GM18519 (cell line): ENCODE results near the gene CFAP251.
"Not testable (repeated sequence)": the region's sequence is repeated elsewhere in the genome, so short reads cannot be mapped to it uniquely, and the experiment has no call there.

Experiments used
- ATAC-seq: cut with Tn5 transposase; IDR thresholded peaks from one replicate; pipeline ENCODE4 v1.9.1; 2021; ENCODE audit warnings: mild to moderate bottlenecking, moderate library complexity; ENCODE audit not compliant: unreplicated experiment, low FRiP score

The CFAP251 gene

GRCh38 chr12:121899590-121899989, 18.8 kb upstream of the CFAP251 start:
- ATAC-seq = no peak

- ATAC-seq = no peak
Measured at GRCh38 chr12:121903202-121903601, 15.2 kb upstream of the CFAP251 start.

DNA sequence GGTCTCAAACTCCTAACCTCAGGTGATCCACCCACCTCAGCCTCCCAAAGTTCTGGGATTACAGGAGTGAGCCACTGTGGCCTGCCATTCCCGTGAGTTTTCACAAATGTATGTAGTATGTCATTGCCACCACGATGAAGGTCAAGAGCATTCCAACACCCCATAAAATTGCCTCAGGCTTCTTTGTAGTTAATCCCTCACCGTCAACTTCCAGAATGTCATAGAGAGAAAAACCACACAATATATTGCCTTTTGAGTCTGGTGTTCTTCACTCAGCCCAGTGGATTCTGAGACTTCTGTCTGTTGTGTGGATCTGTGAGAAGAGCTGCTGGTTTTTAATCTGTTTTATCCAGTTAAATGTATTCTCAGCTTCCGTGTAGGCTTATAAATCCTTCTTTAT, 12.6 kb upstream of the CFAP251 start:
- no peak for ATAC-seq

- ATAC-seq = no peak
Measured at GRCh38 chr12:121908702-121909101, 9.7 kb upstream of the CFAP251 start.

DNA sequence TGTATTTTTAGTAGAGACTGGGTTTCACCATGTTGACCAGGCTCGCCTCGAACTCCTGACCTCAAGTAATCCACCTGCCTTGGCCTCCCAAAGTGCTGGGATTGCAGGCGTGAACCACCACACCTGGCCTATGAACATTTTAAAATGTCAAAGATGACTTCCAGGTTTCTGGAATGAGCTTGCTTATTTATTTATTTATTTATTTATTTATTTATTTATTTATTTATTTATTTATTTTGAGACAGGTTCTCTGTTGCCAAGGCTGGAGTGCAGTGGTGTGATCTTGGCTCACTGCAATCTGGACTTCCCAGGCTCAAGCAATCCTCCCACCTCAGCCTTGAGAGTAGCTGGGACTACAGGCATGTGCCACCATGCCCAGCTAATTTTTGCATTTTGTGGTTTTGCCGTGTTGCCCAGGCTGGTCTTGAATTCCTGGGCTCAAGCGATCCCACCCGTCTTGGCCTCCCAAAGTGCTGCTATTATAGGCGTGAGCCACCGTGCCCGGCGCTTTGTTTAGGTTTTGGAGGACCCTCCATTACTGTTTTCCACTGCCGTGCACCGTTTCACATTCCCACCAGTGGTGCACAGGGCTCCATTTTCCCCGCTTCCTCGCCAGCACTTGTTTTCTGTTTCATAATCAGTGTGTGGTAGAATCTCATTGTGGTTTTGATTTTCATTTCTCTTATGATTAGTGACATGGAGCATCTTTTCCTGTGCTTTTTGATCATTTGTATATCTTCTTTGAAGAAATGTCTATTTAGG, 6.4 kb upstream of the CFAP251 start:
- ATAC-seq = no peak

- no peak for ATAC-seq
Measured at GRCh38 chr12:121915841-121916321, 2.5 kb upstream of the CFAP251 start.

GRCh38 chr12:121916719-121917118, 1.7 kb upstream of the CFAP251 start:
- no peak for ATAC-seq

DNA sequence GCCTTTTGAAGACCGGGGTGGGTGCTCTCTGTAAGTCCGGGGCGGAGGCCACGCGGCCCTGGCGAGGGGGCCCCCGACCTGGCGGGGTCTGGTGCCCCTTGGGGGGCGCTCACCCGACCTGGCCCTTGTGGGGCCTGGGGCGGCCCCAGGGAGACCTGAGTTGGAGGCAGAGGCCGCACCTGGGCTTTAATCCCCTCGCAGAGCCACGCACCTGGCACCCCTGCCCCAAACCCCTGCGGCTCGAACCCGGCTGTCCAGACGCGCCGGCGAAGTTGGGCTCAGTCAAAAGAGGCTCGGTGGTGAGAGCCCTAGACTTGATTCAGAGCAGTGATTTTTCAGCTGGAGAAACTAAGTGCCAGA, 267 bp downstream of the CFAP251 start:
- no peak for ATAC-seq

DNA sequence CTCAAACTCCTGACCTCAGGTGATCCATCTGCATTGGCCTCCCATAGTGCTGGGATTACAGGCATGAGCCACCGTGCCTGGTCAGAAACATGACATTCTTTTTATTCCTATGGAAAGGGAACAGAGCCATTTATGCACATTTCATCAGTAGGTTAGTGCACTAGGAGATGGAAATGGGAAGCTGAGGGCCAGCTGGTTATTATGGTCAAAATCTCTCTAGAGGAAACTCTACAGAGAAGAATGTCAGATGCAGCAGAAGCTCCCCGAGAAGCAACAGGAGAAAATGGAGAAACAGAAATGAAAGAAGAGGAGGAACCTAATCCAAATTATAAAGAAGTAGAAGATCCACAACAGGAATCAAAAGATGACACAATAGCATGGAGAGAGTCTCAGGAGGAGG, 2.7 kb downstream of the CFAP251 start:
- ATAC-seq = no peak

GRCh38 chr12:121925358-121925695, 6.9 kb downstream of the CFAP251 start:
- ATAC-seq = no peak

DNA sequence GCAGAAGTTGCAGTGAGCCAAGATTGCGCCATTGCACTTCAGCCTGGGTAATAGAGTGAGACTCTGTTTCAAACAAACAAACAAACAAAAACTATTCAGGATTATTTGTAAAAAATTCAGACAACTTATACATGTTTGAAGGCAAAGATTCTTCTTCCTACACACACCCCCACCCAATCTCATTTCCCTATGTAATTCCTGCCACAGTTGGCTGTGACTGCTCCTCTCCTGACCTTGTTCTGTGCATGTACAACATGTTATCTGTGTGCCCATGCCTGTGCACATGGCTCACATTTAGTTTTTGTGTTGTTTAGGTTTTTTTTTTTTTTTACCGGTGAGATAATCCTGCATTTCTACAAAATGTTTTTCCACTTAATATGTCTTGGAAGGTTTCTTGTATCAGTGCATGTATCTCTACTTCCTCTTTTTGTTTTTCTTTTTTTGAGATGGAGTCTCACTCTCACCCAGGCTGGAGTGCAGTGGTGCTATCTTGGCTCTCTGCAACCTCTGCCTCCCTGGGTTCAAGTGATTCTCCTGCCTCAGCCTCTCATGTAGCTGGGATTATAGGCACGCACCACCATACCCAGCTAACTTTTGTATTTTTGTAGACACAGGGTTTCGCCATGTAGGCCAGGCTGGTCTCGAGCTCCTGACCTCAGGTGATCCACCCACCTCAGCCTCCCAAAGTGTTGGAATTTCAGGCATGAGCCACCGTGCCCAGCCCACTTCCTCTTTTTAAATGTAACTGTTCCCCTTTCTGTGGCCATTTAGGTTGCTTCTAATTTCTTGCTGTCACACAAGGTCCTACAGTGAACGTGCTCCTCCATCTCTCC, 8.7 kb downstream of the CFAP251 start:
- no peak for ATAC-seq

- ATAC-seq = no peak
Measured at GRCh38 chr12:121927813-121928212, 9.4 kb downstream of the CFAP251 start.

GRCh38 chr12:121929545-121929944, 11.2 kb downstream of the CFAP251 start:
- ATAC-seq = not testable (repeated sequence)

- ATAC-seq = no peak
Measured at GRCh38 chr12:121930862-121931261, 12.5 kb downstream of the CFAP251 start.

GRCh38 chr12:121932176-121932536, 13.8 kb downstream of the CFAP251 start:
- no peak for ATAC-seq

DNA sequence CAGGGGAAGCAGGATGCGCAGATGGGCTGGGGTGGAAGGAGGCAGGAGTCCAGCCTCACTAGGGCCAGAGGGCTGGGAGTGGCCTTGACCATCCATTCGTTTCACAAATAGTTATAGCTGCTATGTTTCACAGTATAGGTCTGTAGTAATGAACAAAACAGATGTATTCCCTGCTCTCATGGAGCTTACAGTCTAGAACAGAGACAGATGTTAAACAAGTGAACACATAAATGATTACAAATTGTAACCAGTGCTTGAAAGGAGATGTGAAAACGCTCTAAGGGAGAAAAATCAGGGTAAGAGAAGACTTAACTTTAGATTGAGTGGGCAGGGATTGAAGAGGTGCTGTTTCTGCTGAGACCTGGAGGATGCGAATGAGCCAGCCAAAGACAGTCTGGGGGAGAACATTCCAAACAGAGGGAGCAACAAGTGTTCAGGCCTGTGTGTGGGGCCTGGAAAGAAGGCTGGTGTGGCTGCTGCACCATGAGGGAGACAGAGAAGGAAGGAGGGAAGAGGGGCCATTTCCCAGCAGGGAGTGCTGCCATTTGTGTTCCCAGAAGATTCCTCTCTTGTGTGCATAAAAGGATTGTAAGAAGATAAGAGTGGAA, 14.6 kb downstream of the CFAP251 start:
- ATAC-seq = no peak

DNA sequence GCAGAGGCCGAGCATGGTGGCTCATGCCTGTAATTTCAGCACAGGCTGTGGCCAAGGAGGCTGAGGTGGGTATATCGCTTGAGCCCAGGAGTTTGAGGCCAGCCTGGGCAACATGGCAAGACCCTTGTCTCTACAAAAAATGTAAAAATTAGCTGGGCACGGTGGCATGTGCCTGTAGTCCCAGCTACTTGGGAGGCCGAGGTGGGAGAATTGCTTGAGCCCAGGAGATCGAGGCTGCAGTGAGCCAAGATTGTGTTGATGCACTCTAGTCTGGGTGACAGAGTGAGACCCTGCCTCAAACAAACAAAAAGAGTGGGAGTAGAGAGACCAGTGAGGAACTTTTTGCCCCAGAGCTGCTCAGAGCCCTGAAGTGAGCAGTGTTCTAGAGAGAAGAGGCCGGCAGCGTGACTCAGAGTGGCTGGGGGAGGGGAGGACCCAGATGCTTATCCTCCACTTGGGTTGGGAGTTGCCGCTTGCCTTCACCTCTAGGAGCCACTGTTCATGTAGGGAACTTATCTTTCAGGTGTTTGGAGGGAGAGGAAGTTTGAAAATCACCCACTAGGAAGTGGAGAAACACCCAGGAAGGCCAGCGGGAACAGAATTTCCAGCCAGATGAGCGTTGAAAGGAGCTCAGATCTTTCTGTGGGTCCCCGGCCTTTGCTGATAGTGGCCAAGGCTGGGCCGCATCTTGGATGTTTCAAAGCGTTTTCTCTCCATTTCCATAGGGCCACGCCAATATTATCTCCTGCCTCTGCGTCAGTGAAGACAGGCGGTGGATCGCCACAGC, 15.3 kb downstream of the CFAP251 start:
- no peak for ATAC-seq

GRCh38 chr12:121934309-121934664, 15.9 kb downstream of the CFAP251 start:
- no peak for ATAC-seq

GRCh38 chr12:121937654-121938053, 19.3 kb downstream of the CFAP251 start:
- no peak for ATAC-seq

DNA sequence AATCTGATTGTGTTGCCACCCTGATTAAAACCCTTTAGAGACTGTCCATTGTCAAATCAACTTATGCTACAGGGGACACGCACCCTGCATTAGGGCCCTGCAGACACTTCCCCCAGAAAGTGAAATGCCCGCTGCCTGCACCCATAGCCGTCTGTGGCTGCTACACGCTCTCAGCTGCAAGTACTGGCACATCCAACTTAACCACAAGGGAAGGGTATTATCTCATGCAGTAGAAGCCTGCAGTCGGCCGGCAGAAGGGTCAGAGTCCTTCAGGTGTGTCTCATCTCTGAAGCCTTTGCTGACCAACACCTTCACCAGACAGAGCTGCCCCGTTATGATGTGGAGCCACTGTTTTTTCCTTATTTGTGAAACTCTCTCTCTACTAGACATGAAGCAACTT, 20.8 kb downstream of the CFAP251 start:
- no peak for ATAC-seq
